ENCODE measurements around the gene PLEK2.

DNA sequence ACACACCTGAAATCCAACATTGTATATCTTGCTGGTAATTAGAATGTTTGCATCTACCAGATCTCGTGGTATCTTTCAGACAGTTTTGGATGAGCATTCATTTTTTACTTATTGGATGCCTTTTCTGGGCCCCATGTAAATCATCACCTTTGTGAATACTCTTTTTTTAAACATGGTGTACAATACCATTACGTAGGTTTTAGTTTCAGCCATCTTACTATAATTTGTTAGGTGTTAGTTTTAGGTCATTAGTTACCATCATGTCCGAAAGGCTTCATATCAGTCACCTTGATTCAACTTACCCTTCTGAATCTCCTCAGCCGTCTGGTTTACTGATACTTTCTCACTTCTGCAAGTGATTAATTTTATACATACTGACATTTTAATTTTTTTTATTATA lies 46.5 kb downstream of the PLEK2 start:
- TF ChIP-seq, protein P1, sequence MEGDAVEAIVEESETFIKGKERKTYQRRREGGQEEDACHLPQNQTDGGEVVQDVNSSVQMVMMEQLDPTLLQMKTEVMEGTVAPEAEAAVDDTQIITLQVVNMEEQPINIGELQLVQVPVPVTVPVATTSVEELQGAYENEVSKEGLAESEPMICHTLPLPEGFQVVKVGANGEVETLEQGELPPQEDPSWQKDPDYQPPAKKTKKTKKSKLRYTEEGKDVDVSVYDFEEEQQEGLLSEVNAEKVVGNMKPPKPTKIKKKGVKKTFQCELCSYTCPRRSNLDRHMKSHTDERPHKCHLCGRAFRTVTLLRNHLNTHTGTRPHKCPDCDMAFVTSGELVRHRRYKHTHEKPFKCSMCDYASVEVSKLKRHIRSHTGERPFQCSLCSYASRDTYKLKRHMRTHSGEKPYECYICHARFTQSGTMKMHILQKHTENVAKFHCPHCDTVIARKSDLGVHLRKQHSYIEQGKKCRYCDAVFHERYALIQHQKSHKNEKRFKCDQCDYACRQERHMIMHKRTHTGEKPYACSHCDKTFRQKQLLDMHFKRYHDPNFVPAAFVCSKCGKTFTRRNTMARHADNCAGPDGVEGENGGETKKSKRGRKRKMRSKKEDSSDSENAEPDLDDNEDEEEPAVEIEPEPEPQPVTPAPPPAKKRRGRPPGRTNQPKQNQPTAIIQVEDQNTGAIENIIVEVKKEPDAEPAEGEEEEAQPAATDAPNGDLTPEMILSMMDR (IDR thresholded peaks at IDR 0.05) = no peak
- TF ChIP-seq POLR2A (IDR thresholded peaks at IDR 0.05) (no peak), POLR2AphosphoS5 (IDR thresholded peaks at IDR 0.05) (no peak), EP300 (IDR thresholded peaks at IDR 0.05) (no peak)

Data from suprapubic skin (tissue), 4 donors.